Hematopoietic multipotent progenitor cell treated with erythropoietin and hydrocortisone succinate and interleukin-3 and kit ligand, for 8 days (in vitro differentiated cells): ENCODE results near the gene PPP1R3A.
"Not testable (repeated sequence)": the region's sequence is repeated elsewhere in the genome, so short reads cannot be mapped to it uniquely, and the experiment has no call there.

ENCODE experiments used
- DNase-seq: peaks from one replicate; pipeline ENCODE4 v3.0.0-alpha.2; 2015

Gene PPP1R3A, protein sequence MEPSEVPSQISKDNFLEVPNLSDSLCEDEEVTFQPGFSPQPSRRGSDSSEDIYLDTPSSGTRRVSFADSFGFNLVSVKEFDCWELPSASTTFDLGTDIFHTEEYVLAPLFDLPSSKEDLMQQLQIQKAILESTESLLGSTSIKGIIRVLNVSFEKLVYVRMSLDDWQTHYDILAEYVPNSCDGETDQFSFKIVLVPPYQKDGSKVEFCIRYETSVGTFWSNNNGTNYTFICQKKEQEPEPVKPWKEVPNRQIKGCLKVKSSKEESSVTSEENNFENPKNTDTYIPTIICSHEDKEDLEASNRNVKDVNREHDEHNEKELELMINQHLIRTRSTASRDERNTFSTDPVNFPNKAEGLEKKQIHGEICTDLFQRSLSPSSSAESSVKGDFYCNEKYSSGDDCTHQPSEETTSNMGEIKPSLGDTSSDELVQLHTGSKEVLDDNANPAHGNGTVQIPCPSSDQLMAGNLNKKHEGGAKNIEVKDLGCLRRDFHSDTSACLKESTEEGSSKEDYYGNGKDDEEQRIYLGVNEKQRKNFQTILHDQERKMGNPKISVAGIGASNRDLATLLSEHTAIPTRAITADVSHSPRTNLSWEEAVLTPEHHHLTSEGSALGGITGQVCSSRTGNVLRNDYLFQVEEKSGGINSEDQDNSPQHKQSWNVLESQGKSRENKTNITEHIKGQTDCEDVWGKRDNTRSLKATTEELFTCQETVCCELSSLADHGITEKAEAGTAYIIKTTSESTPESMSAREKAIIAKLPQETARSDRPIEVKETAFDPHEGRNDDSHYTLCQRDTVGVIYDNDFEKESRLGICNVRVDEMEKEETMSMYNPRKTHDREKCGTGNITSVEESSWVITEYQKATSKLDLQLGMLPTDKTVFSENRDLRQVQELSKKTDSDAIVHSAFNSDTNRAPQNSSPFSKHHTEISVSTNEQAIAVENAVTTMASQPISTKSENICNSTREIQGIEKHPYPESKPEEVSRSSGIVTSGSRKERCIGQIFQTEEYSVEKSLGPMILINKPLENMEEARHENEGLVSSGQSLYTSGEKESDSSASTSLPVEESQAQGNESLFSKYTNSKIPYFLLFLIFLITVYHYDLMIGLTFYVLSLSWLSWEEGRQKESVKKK

DNA sequence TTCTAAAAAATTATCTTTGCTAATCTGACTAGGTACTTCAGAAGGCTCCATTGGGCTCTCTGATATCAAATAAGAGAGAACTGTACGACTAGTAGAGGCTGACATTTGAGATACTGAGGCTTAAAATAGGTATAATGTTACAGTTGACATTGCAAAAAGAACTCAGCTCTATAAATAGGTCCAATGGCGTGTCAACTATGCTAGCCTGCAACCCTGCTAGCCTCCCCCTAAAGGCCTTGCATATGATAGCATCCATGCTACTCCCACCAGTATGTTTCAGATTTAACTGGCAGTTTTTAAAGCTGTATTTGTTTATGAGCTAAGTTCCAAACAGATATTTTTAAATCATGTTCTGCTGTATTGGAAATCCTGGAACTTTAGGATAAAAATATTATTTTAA is at the start of gene PPP1R3A:
Gene PPP1R3A (minus strand): TSS at position 64 of the 400 bp plus-strand sequence. CDS start 13 bp downstream, at position 51.
- no peak for DNase-seq

DNA sequence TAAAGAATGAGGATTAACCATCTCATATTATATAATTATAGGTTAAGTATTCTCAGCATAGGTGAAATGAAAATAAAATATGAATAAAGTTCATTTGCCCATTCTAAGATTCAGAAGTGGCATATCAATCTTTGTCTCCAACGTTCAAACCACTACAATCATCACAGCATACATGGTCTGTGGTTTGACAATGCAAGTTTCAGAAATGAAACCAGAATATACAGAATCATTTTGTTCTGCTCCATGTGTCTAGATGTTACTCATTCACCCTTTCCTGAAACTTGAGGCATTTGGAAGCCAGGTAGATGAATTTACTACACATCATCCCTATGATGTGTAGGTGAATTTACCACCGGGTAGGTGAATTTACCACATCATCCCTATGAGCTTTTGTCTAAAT is 44.5 kb upstream of the PPP1R3A start:
- no peak for DNase-seq

DNA sequence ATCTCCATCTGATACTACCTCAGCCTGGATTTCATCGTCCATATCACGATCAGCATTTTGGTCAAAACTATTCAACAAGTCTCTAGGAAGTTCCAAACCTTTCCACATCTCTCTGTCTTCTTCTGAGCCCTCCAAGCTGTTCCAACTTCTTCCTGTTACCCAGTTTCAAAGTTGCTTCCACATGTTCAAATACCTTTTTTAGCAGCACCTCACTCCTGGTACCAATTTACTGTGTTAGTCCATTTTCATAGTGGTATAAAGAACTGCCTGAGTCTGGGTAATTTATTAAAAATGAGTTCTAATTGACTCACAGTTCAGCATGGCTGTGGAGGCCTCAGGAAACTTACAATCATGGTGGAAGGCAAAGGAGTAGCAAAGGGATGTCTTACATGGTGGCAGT is 41.1 kb upstream of the PPP1R3A start:
- DNase-seq = no peak

DNA sequence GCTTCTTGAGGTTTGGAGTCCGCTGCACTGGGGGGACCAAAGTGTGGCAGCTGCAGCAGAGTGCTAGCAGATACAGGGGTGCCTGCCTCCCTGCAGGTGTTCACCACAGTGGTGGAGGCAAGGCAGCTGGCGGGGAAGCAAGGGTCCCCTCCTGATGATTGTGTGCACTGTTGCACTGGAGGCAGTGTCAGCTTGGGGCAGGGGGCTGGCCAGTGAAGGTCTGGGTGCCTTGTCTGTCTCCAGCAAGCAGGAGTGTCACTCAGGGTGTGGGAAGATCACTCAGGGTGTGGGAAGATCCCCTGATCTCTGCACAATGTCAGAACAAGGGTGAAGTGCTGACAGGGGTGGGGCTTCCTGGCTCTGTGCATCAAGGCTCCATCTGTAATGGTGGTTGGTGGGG is 36.3 kb upstream of the PPP1R3A start:
- no peak for DNase-seq

- DNase-seq = no peak
Observed at GRCh38 chr7:113953553-113953952, 34.7 kb upstream of the PPP1R3A start.

DNA sequence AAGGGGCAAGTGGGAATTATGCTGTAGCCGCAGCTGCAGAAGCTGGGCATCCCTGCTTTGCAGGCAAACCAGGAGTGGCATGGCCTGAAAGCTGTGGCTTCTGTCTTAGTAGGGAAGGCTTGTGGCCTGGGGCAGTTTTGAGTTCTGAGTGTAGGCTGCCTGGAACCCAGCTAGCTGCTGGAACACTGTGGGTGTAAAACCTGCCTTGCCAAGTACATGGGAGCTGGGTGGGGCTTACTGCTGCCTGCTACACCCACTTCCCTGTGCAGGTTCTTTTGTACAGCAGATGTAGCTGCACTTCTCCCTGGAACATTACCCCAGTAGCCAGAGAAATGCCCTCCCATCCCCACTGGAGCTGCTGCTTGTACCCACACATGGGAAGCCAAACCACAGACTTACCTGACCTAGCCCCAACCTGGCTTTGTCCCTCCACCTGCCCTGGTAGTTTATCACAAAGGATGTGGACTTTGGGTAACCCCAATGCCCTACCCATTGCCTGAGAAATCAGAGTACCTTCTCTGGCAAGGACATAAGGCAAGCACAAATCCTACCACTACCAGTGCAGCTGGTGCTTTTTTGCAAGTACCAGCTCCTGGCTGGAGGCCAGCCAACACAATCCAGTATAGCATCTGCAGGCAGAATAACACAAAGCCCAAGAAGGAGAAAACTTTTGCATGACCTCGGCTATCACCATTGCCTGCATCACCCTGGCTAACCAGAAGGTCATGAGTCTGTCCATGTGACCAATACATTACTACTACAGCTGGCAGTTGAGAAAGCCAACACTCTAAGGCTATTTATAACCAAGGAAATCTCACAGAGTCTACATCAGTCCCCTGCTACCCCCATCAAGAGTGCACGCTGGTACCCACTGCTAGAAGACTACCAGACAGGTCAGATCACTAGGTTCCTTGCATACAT is 26.5 kb upstream of the PPP1R3A start:
- no peak for DNase-seq

DNA sequence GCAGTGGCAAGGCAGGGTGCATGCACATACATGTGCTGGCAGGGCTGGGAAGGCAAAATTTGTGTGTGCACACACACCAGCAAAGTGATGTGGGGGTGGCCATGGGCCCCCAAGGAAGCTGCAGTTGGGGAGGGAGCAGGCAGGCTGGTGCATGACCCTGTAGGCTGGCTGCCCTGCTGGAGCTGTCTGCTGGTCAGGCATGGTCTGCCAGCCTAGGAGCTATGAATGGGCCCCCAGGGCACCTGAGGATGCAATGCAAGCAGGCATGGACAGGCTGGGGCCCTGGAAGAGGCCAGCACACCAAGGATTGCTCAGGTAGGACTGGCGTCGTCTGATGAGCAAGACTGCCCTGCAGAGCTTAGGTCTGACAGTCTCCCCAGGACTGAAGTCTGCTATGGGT is 18.2 kb upstream of the PPP1R3A start:
- no peak for DNase-seq

GRCh38 chr7:113936535-113936934 is 17.7 kb upstream of the PPP1R3A start:
- no peak for DNase-seq

DNA sequence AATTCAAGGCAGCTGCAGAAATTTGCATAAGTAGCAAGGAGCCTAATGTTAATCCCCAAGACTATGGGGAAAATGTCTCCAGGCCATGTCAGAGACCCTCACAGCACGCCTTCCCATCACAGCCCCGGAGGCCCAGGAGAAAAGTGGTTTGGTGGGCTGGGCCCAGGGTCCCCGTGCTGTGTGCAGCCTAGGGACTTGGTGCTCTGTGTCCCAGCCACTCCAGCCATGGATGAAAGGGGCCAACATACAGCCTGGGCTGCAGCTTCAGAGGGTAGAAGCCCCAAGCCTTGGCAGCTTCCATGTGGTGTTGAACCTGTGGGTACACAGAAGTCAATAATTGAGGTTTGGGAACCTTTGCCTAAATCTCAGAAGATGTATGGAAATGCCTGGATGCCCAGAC is 10.6 kb upstream of the PPP1R3A start:
- not testable (repeated sequence) for DNase-seq

DNA sequence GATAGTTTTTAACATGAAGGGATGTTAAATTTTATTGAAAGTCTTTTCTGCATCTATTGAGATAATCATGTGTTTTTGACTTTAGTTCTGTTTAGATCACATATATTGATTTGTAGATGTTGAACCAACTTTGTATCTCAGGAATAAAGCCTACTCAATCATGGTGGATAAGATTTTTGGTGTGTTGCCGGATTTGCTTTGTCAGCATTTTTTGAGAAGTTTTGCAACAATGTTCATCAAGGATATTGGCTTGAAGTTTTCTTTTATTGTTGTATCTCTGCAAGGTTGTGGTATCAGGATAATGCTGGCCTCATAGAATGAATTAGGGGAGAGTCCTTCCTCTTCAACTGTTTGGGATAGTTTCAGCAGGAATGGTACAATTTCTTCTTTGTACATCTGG is 9.3 kb upstream of the PPP1R3A start:
- DNase-seq = no peak

DNA sequence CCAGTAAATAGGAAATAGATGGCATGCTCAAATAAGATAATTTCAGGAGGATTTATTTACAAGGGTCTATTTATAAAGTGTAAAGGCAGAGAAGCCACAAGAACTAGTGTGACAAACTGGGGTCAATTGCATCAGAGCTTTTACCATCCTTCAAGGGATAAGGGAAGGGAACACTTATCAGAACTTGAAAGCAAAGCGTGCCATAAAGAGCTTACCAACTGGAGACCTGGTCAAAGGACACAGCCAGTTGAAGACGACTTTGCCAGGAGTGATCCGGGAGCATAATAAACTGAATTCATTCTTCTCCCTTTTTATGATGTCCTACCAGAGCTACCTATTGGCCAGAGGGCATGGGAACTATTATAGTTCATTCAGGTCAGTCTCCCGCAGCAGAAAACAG is 3.2 kb upstream of the PPP1R3A start:
- no peak for DNase-seq

- no peak for DNase-seq
Observed at GRCh38 chr7:113921363-113921762, 2.6 kb upstream of the PPP1R3A start.

DNA sequence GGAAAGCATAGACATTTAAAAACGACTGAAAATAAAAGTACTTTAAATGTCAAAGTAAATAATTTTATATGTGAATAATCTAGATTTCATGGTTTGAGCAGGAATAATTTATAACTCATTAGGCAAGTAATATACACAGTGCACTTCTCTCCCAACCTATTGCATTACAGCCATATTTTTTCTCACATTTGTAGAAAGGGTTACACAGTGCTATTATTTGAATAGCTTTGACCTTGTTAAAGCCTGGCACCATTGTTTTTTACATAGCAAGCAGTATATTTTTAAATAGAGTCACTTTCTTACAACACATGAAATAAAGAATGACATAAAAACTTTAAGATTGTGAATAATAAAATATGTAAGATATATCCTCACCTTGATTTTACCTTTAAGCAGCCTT is 969 bp downstream of the PPP1R3A start:
- no peak for DNase-seq

GRCh38 chr7:113915956-113916355 is 2.9 kb downstream of the PPP1R3A start:
- no peak for DNase-seq

GRCh38 chr7:113912876-113913275 is 5.9 kb downstream of the PPP1R3A start:
- no peak for DNase-seq

DNA sequence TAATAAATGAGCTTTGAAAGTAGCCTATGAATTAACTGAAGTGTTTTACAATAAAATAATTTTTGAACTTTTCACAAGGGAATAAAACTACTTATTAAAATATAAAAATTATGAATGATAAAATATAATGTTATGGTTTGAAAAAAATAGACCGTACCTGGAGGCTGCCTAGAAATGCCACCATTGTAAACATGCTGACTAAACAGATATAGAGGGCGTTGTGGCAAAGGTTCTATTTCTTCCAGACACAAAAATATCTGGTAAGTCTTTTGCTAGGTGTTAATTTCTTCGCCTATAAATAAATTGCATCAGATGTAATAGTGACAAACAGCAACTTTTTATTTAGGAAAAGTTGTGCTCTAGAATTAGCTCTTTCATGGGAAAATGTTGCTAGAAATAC is 11.2 kb downstream of the PPP1R3A start:
- no peak for DNase-seq

GRCh38 chr7:113904521-113904920 is 14.3 kb downstream of the PPP1R3A start:
- DNase-seq = no peak

- no peak for DNase-seq
Observed at GRCh38 chr7:113892818-113893217, 26.0 kb downstream of the PPP1R3A start.

DNA sequence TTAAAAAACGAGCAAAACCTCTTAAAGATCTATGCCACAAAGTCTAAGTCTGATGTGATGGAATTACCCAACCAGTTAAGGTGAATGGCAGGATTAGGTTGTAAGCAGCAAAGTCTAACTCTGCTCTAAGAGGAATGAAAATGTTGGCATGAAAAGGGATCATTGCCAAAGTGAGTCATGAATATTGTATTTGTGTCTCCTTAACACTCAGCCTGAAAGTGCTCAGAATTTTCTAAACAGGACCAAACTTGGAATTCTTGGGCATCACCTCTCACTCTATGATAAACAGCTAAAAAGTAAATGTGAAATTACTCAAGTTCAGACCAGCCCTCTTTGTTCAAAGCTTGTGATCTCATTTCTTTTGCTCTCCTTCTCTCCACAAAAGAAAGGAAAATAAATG is 27.0 kb downstream of the PPP1R3A start:
- DNase-seq = no peak

DNA sequence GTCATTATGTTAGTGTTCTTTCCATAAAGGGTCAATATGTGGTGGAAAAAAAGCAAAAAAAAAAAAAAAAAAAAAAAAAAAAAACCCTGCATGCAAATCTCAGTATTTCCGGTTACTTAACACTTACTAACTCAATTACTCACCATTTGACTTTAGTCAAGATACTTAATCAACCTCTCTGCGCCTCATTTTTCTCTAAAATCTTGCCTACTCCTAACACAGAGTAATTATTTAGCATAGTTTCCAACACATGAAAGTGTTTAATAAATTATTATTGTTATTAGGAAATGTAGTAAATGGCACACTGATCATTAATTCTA is 27.8 kb downstream of the PPP1R3A start:
- DNase-seq = no peak

- DNase-seq = no peak
Observed at GRCh38 chr7:113890331-113891030, 28.3 kb downstream of the PPP1R3A start.

DNA sequence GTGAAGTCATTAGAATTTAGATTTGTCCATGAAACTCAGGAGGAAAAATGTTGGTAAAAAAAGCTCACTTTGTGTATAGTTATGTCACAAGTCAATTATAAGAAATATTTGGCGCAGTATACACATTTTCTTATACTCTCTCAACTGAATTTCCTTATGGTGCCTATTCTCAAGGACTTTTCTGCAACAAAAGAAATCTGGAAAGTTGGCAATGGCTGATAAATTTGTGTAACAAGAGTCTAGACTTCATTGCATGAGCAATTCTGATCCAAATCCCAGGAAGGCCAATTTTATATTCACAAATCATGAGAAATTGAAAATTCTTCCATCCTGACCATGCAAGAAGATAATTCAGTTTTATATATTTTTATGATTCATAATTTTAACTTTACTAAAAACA is 35.7 kb downstream of the PPP1R3A start:
- no peak for DNase-seq
